Eye (tissue), 1 donor: ENCODE results near the gene FUT2.
A peak's percentile ranks its signal among the peaks of the same experiment; 100 is the strongest.
"Not testable (repeated sequence)": the region's sequence is repeated elsewhere in the genome, so short reads cannot be mapped to it uniquely, and the experiment has no call there.

ENCODE experiments used
- DNase-seq: peaks from one replicate; pipeline ENCODE4 v3.0.0-alpha.2; 2015

The FUT2 gene

GRCh38 chr19:48671446-48671995 is 24.2 kb upstream of the FUT2 start:
- no peak for DNase-seq

GRCh38 chr19:48672994-48673393 is 22.8 kb upstream of the FUT2 start, which contains the start of gene NTN5:
NTN5 (minus strand) TSS chr19:48673017; CDS start chr19:48670986, 2,031 bp downstream.
- no peak for DNase-seq

GRCh38 chr19:48673436-48674100 is 22.2 kb upstream of the FUT2 start:
- peak; percentile 41 for DNase-seq

GRCh38 chr19:48674216-48674809 is 21.5 kb upstream of the FUT2 start:
- DNase-seq, result no peak

GRCh38 chr19:48674921-48675824 is 20.6 kb upstream of the FUT2 start:
- peak; percentile 96 for DNase-seq

- no peak for DNase-seq
Observed at GRCh38 chr19:48676487-48676886, 19.3 kb upstream of the FUT2 start.

- no peak for DNase-seq
Observed at GRCh38 chr19:48676887-48677286, 18.9 kb upstream of the FUT2 start.

- DNase-seq, result no peak
Observed at GRCh38 chr19:48678201-48678600, 17.6 kb upstream of the FUT2 start.

- not testable (repeated sequence) for DNase-seq
Observed at GRCh38 chr19:48680006-48680405, 15.8 kb upstream of the FUT2 start.

GRCh38 chr19:48680436-48681126 is 15.2 kb upstream of the FUT2 start:
- no peak for DNase-seq

- no peak for DNase-seq
Observed at GRCh38 chr19:48681127-48681470, 14.7 kb upstream of the FUT2 start.

GRCh38 chr19:48683349-48683748 is 12.4 kb upstream of the FUT2 start:
- peak; percentile 88 for DNase-seq

GRCh38 chr19:48685583-48685982 is 10.2 kb upstream of the FUT2 start:
- no peak for DNase-seq

GRCh38 chr19:48686088-48686487 is 9.7 kb upstream of the FUT2 start:
- DNase-seq, result peak; percentile 41

- not testable (repeated sequence) for DNase-seq
Observed at GRCh38 chr19:48686637-48687036, 9.1 kb upstream of the FUT2 start.

- no peak for DNase-seq
Observed at GRCh38 chr19:48687776-48688175, 8.0 kb upstream of the FUT2 start.

GRCh38 chr19:48689449-48689848 is 6.3 kb upstream of the FUT2 start:
- DNase-seq, result no peak

- not testable (repeated sequence) for DNase-seq
Observed at GRCh38 chr19:48693629-48694028, 2.1 kb upstream of the FUT2 start.

GRCh38 chr19:48696353-48697010 is 711 bp downstream of the FUT2 start:
- peak; percentile 44 for DNase-seq

GRCh38 chr19:48698046-48698445 is 2.3 kb downstream of the FUT2 start:
- DNase-seq, result no peak

GRCh38 chr19:48702701-48703100 is 6.9 kb downstream of the FUT2 start:
- DNase-seq, result no peak

- no peak for DNase-seq
Observed at GRCh38 chr19:48703316-48703715, 7.5 kb downstream of the FUT2 start.
